CD4-positive, alpha-beta T cell (primary cell): ENCODE measurements around the gene LSM10. TPM values are rescaled to one million over a fixed set of nuclear protein-coding genes. Genes with fewer than 3 reads are reported as not detected.

ENCODE experiments used
- ATAC-seq: fragments of 200-7000 bp; cut with Tn5 transposase; one replicate; pipeline ENCODE4 v1.10.0; 2022; ENCODE audit warnings: mild to moderate bottlenecking; ENCODE audit not compliant: poor library complexity
- CTCF ChIA-PET: fragments of 350-600 bp; sonication (Branson Sonifier 250); formaldehyde crosslinking; loops from one replicate; lab custom pipeline; 2021; ENCODE audit warnings: antibody characterized with exemption, inconsistent platforms; lab: Charles Lee
- POLR2A ChIA-PET: fragments of 350-600 bp; sonication (Branson Sonifier 250); formaldehyde crosslinking; loops from one replicate; lab custom pipeline; 2021; ENCODE audit warnings: antibody characterized with exemption, inconsistent platforms; lab: Charles Lee
- DNase-seq, 14 experiments: peaks; one replicate each; pipeline ENCODE4 v3.0.0-alpha.2; 2013 to 2020; ENCODE audit warnings: mixed read lengths in 2 of 14
- H3K27ac ChIP-seq, 2 donors: one replicate each; pipeline versions ENCODE4 v1.5.1 to v1.7.0; 2013; ENCODE audit warnings: low read length in 2 of 2, low read depth in 1 of 2, mild to moderate bottlenecking in 1 of 2
- H3K27me3 ChIP-seq, 2 experiments: 1 replicate in 1 of 2; 2 replicates in 1 of 2; pipeline versions ENCODE4 v1.6.1 to v1.7.0; 2013; ENCODE audit warnings: low read length in 2 of 2, control low read depth in 1 of 2, mild to moderate bottlenecking in 1 of 2, moderate library complexity in 1 of 2; ENCODE audit not compliant: insufficient read depth in 2 of 2, control insufficient read depth in 1 of 2
- H3K36me3 ChIP-seq: one replicate; pipeline ENCODE4 v1.6.1; 2013; ENCODE audit warnings: low read length, control low read depth; ENCODE audit not compliant: insufficient read depth
- H3K4me1 ChIP-seq: one replicate; pipeline ENCODE4 v1.6.1; 2013; ENCODE audit warnings: low read length, control low read depth; ENCODE audit not compliant: insufficient read depth
- H3K4me3 ChIP-seq: one replicate; pipeline ENCODE4 v1.5.1; 2013; ENCODE audit warnings: mild to moderate bottlenecking, low read length, moderate library complexity
- H3K9me3 ChIP-seq, 2 experiments: 1 replicate in 1 of 2; 2 replicates in 1 of 2; pipeline versions ENCODE4 v1.6.1 to v1.7.0; 2013; ENCODE audit warnings: low read length in 2 of 2, mild to moderate bottlenecking in 2 of 2, control low read depth in 1 of 2, moderate library complexity in 1 of 2; ENCODE audit not compliant: control insufficient read depth in 1 of 2, insufficient read depth in 1 of 2
- H3K27ac Mint-ChIP-seq: one replicate; pipeline ENCODE4 v1.8.0; 2020; ENCODE audit warnings: mixed read lengths
- H3K27me3 Mint-ChIP-seq: one replicate; pipeline ENCODE4 v1.8.0; 2021; ENCODE audit warnings: mixed read lengths
- H3K36me3 Mint-ChIP-seq: one replicate; pipeline ENCODE4 v1.8.0; 2021; ENCODE audit warnings: low read depth, mixed read lengths
- H3K4me1 Mint-ChIP-seq: one replicate; pipeline ENCODE4 v1.8.0; 2021; ENCODE audit warnings: low read depth, mixed read lengths
- H3K4me3 Mint-ChIP-seq: one replicate; pipeline ENCODE4 v1.8.0; 2020; ENCODE audit warnings: mild to moderate bottlenecking, mixed read lengths
- H3K9me3 Mint-ChIP-seq: one replicate; pipeline ENCODE4 v1.8.0; 2020; ENCODE audit warnings: mixed read lengths
- intact Hi-C, 2 experiments: fragments of 100-400 bp; cut with DNase I in 1 of 2; cut with micrococcal nuclease in 1 of 2; formaldehyde crosslinking; loops; one replicate each; pipeline versions ENCODE4 v1.15.1 to v1.9.0; 2023 to 2025; cut with DNase I, micrococcal nuclease
- total RNA-seq, 174 experiments: library from RNA in 2 of 174; stranded (reverse) in 2 of 174; gene quantifications; one replicate each; pipeline ENCODE4 v1.2.3 and lab custom pipeline; 2021 to 2026
- TF ChIP-seq, protein P1 (sequence below): fragments of 200-600 bp; IDR thresholded peaks from one replicate; pipeline ENCODE4 v1.8.0; 2022; ENCODE audit warnings: antibody characterized with exemption, mild to moderate bottlenecking

Gene LSM10
- total RNA-seq, 2 experiments from 2014 or later, result 25.6 to 26.0 TPM

DNA sequence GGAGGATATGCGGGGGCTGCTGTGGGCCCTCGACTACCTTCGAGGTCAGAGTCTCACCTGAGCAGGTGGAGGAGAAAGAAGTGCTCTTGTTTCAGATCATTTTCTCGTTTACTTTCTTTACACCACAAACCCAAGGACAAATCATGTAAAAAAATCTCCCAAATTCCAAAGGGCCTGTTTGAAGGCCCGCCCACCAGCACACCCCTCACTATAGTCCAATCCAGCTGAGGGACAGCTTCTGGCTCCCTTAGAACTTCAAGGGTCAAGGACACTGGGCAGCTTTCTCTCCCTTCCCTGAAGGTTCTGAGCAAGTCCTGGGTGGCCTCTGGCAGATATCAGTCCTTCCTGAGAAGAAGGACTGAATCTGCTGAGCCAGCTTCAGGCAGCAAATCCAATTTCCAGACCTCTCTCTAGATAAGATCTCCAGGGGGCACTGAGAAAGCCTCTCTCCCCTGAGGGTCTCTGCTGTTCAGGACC, 17.5 kb downstream of the LSM10 start:
- H3K36me3 Mint-ChIP-seq, result peaks cover 14% of the 10 kb centered on the region
- TF ChIP-seq, protein P1, sequence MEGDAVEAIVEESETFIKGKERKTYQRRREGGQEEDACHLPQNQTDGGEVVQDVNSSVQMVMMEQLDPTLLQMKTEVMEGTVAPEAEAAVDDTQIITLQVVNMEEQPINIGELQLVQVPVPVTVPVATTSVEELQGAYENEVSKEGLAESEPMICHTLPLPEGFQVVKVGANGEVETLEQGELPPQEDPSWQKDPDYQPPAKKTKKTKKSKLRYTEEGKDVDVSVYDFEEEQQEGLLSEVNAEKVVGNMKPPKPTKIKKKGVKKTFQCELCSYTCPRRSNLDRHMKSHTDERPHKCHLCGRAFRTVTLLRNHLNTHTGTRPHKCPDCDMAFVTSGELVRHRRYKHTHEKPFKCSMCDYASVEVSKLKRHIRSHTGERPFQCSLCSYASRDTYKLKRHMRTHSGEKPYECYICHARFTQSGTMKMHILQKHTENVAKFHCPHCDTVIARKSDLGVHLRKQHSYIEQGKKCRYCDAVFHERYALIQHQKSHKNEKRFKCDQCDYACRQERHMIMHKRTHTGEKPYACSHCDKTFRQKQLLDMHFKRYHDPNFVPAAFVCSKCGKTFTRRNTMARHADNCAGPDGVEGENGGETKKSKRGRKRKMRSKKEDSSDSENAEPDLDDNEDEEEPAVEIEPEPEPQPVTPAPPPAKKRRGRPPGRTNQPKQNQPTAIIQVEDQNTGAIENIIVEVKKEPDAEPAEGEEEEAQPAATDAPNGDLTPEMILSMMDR, result no peak
- ATAC-seq, result no peak
- peak overlapping the region; percentile 98 for H3K27ac Mint-ChIP-seq
- H3K4me1 Mint-ChIP-seq, result peaks cover 84% of the 10 kb centered on the region
- peaks cover 14% of the 10 kb centered on the region for H3K36me3 ChIP-seq
- peaks cover 86% of the 10 kb centered on the region for H3K4me1 ChIP-seq
- intact Hi-C loops, result loop anchor here in 1 of 2 experiments (5.0 kb wide), 2 partner anchors 38 to 73 kb away; partner anchors contain the start of gene SH3D21
- no peak overlapping the region for H3K27ac ChIP-seq
- no peaks in the 10 kb centered on the region for H3K27me3 ChIP-seq
- peak overlapping the region; percentile 68 for H3K4me3 Mint-ChIP-seq
- ChIA-PET CTCF (interaction anchor here (1.7 kb wide), 1 partner anchor 11 kb away, joined by 5 read pairs; no protein-coding TSS in a partner anchor), POLR2A (interaction anchor here (0.8 kb wide), 1 partner anchor 13 kb away, joined by 4 read pairs; no protein-coding TSS in a partner anchor)
- H3K9me3 Mint-ChIP-seq, result no peaks in the 10 kb centered on the region
- H3K4me3 ChIP-seq, result no peak overlapping the region
- no peak for DNase-seq
- H3K27me3 Mint-ChIP-seq, result no peaks in the 10 kb centered on the region
- H3K9me3 ChIP-seq, result no peaks in the 10 kb centered on the region

DNA sequence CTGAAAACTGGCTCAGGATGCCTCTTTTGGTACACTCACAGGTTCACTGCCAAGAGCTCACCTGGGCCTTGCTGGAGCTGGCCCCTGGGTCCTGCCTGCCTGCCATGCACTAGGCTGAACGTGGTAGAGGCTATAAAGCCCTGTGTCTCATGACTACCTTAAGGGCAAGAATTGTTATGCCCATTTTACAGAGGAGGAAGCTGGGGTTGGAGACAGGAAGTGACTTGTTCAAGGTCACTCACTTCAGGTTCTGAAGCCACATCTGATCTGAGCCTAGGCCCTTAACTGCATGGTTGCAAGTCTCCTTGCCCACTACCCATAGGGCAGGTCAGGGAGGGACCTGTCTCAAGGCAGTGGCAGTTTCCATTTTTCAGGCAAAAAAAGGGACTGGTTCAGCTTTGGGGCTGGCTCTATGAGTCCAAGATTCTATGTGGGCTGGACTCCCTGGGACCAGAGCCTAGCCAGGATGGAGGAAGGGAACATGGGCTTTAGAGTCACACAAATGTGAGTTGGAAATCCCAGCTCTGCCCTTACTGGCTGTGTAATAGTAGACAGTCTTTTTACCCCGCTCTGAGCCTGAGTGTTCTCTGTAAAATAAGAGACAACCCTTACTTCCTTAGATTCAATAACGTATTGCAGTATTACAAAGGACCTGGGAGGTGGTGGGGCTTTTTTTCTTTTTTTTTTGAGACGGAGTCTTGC, 19.8 kb downstream of the LSM10 start:
- H3K4me1 ChIP-seq, result peaks cover 86% of the 10 kb centered on the region
- DNase-seq, result peak in 2 of 14 experiments; percentile 26 to 32
- intact Hi-C loops, result no loop called here
- Mint-ChIP-seq H3K9me3 (no peaks in the 10 kb centered on the region), H3K4me3 (no peak overlapping the region), H3K4me1 (peaks cover 86% of the 10 kb centered on the region), H3K36me3 (peaks cover 14% of the 10 kb centered on the region), H3K27me3 (no peaks in the 10 kb centered on the region), H3K27ac (peak overlapping the region; percentile 59)
- ChIA-PET CTCF (interaction anchor here (1.5 to 1.7 kb wide), 2 partner anchors 9 to 35 kb away, joined by 5 to 8 read pairs; no protein-coding TSS in a partner anchor), POLR2A (interaction anchor here (0.7 to 1.6 kb wide), 3 partner anchors 11 to 42 kb away, joined by 4 to 8 read pairs (median 6); partner anchors contain the start of gene LSM10)
- peaks cover 18% of the 10 kb centered on the region for H3K36me3 ChIP-seq
- H3K9me3 ChIP-seq, result no peaks in the 10 kb centered on the region
- no peaks in the 10 kb centered on the region for H3K27me3 ChIP-seq
- peak overlapping the region; percentile 32 to 35 for H3K27ac ChIP-seq
- TF ChIP-seq, protein P1, result no peak
- ATAC-seq, result peak; percentile 17
- no peak overlapping the region for H3K4me3 ChIP-seq

DNA sequence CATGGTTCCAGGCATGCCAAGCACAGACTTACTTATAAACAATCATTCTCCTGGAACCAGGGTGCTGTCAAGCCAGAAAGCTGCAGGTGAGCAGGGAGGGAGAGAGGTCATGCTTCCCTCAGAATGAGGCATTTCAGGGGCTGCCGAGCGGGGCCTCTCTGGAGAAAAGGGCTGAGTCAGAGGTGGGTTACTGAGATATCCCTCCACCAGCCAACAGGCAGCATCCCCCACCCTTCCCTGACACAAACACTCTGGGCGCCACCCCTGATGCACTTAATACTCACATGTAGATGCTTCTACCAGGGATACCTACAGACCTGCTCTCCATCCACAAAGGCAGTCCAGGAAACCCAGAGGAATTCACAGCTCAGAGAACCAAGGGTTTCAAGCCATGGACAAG, 25.1 kb downstream of the LSM10 start:
- Mint-ChIP-seq H3K4me3 (peak overlapping the region; percentile 30), H3K4me1 (peaks cover 73% of the 10 kb centered on the region), H3K9me3 (no peaks in the 10 kb centered on the region), H3K27me3 (no peaks in the 10 kb centered on the region), H3K36me3 (peaks cover 16% of the 10 kb centered on the region), H3K27ac (peak overlapping the region; percentile 27)
- H3K4me3 ChIP-seq, result no peak overlapping the region
- peak overlapping the region in 1 of 2 donors; percentile 80 for H3K27ac ChIP-seq
- no peaks in the 10 kb centered on the region for H3K27me3 ChIP-seq
- H3K4me1 ChIP-seq, result peaks cover 85% of the 10 kb centered on the region
- H3K36me3 ChIP-seq, result peaks cover 11% of the 10 kb centered on the region
- ATAC-seq (no peak), DNase-seq (no peak)
- H3K9me3 ChIP-seq, result no peaks in the 10 kb centered on the region
- TF ChIP-seq, protein P1, result no peak
- POLR2A ChIA-PET, result no interaction called here
- CTCF ChIA-PET, result no interaction called here
- intact Hi-C loops, result no loop called here
